Activated T-helper 1 cell treated with anti-CD3 and anti-CD28 coated beads, Interleukin-2, amount 50 U/mL, for 16 hours (primary cell): ENCODE data around the gene COX4I2.

Experiments
- DNase-seq, 2 donors: peaks; one replicate each; pipeline ENCODE4 v3.0.0-alpha.2; 2020; ENCODE audit warnings: low read depth in 1 of 2, low spot score in 1 of 2

Gene COX4I2

DNA sequence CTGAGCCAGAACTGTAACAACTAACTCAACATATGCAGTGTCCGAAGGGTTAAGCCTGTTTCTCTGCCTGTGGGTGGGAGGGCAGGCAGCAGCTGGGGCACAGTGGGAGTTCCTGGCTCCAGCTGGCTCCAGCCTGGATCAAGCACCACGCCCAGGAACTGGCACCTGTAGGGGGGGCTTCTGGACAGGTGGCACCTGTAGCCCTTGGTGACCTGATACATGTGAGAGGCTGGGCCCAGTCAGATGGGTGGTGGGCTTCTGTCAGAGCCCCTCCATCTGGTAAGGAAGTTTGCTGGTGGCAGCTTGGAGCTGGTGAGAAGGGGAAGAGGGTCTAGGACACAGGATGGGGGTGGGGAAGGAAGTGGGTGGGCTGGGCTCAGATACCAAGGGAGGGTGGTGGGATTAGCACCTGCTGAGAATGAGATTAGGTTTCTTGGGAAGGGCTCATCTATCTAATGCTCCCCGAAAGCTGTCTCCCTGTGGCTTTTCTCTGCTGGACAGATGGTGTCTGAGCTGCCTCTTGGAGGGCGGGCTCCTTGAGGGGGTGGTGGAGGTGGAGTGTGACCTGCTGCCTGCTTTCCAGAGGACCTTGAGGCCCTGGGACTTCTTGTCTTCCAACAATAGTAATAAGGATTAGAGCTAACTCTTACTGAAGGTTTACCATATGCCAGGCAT lies 56.4 kb downstream of the COX4I2 start:
- no peak for DNase-seq
